Measurements from ENCODE around the gene WFIKKN1. TPM values are rescaled to one million over a fixed set of nuclear protein-coding genes. Genes with fewer than 3 reads are reported as not detected.

The WFIKKN1 gene
- total and polyA plus RNA-seq, 2 of the 13 experiments (the other 11 are each of a cell fraction or from before 2014, with no cell fraction given): 1.7 to 4.9 TPM

DNA sequence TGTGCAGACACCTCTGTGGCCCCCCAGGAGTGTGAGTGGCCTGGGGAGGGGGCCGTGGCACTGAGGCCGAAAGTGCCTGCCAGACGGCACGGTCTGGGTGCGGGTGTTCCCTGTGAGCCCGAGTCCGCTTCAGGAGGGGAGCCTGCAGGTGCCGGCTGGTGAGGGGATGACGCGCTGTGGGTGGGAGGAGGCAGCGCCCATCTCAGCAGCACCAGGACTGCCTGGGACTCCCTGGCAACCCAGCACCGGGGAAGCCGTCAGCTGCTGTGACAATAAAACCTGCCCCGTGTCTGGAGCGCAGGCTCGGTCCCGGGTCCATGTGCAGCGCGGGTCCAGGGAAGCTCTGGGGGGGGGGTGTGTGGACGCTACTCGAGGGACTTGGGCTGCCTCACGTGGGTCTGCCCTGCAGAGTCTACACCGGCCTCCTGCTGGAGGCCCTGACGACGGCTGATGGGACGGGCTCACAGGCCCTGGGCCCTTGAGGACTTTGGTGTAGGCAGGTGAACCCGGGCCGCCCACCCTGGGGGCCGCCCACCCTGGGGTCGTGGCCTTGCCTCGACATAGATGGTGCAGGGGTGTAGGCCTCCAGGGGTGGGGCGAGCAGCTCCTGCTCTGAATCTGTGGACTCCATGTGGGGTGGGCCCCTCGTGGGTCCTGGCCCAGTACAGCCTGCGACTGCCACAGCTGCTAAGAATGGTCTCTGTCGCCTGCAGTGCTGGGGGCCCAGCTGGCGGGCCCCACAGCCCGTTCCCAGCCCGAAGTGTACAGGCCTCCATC, 46.8 kb upstream of the WFIKKN1 start:
- no TSS peak for BruUV-seq (replicated peaks)
- 0 out of 3 replicates have a peak, but pooled peaks have one; percentile 2 for ATAC-seq
- intact Hi-C loops (cut with micrococcal nuclease; ENCODE audit: unreplicated experiment) (loop anchor here (10.0 kb wide), 1 partner anchor 61 kb away; the partner anchor contains the start of genes MCRIP2 and WDR90), in situ Hi-C loops (cut with HindIII; ENCODE audit: extremely low pct_ligation_motif_present, low pct_unique_long_range_greater_than_20kb) (no loop called here)
- FAIRE-seq: no peak
- Histone ChIP-seq H3K9ac (ENCODE audit: insufficient read depth, low read depth, low read length) (no peak overlapping the region), H3K4me2 (ENCODE audit: low read depth, low read length) (no peak overlapping the region), H3K27me3 (ENCODE audit: control insufficient read depth in 1 of 2, insufficient read depth in 2 of 2, low read length in 2 of 2) (no peaks in the 10 kb centered on the region), H3K27ac (ENCODE audit: extremely low read length, insufficient read depth, low read length) (no peak overlapping the region), H3K4me1 (ENCODE audit: insufficient read depth, low read length) (peaks cover 33% of the 10 kb centered on the region), H3K79me2 (ENCODE audit: insufficient read depth, low read length) (peaks cover 12% of the 10 kb centered on the region), H3K9me3 (ENCODE audit: low read length) (no peaks in the 10 kb centered on the region), H2AFZ (ENCODE audit: low read length) (no peak overlapping the region), H3K4me3 (replicated peaks in 1 of 3; ENCODE audit: insufficient read depth in 1 of 3, low read depth in 2 of 3, low read length in 3 of 3) (no peak overlapping the region), H3K36me3 (replicated peaks in 1 of 2; ENCODE audit: control insufficient read depth in 1 of 2, insufficient read depth in 2 of 2, low read length in 2 of 2) (no peaks in the 10 kb centered on the region), H4K20me1 (ENCODE audit: insufficient read depth, low read length) (peaks cover 4% of the 10 kb centered on the region; the same call in 1 of the 2 replicates)
- CTCF ChIA-PET (ENCODE audit: low intra/inter-chr PET ratio, low total read pairs): no interaction called here
- 32% methylated on average over 8 of the region's 38 CpGs for WGBS (ENCODE audit: low lambda C conversion rate)
- DNase-seq (ENCODE audit: low spot score): no peak
- TF ChIP-seq ZNF510 (CRISPR knock-in tag; IDR thresholded peaks at IDR 0.05; ENCODE audit: low read depth) (no peak), ZNF230 (CRISPR knock-in tag; IDR thresholded peaks at IDR 0.05) (no peak), NFE2L2 (IDR thresholded peaks at IDR 0.05; ENCODE audit: low read length) (no peak), AGO2 (optimal IDR thresholded peaks at IDR 0.05; ENCODE audit: low read depth, low read length) (peak; percentile 95), POGK (CRISPR knock-in tag; conservative IDR thresholded peaks at IDR 0.05) (no peak), AKAP8 (CRISPR knock-in tag; IDR thresholded peaks at IDR 0.05) (peak; percentile 34; the same call in 1 of the 2 replicates), ZNF687 (CRISPR knock-in tag; IDR thresholded peaks at IDR 0.05) (peak; percentile 13; the same call in 1 of the 2 replicates), CBX5 (CRISPR knock-in tag; IDR thresholded peaks at IDR 0.05; ENCODE audit: borderline replicate concordance) (no peak), KDM2A (CRISPR knock-in tag; IDR thresholded peaks at IDR 0.05; ENCODE audit: borderline replicate concordance, low read depth) (peak; percentile 50; the same call in 1 of the 2 replicates)
- POLR2A ChIA-PET: no interaction called here
